OCI-LY1 (cell line): ENCODE measurements around the gene HYAL4.

Experiments
- CTCF ChIP-seq: fragments of 200-600 bp; sonication (generic), shearing (Covaris generic); IDR thresholded peaks from 2 replicates; pipeline ENCODE4 v1.5.1; 2017; ENCODE audit warnings: mild to moderate bottlenecking, antibody characterized with exemption, low read length, moderate library complexity, mixed read lengths
- EZH2 ChIP-seq: fragments of 200-600 bp; sonication (generic), shearing (Covaris generic); IDR thresholded peaks from 2 replicates; pipeline ENCODE4 v1.8.0; 2017; ENCODE audit warnings: borderline replicate concordance, mixed run types, mild to moderate bottlenecking, antibody characterized with exemption, low read length, moderate library complexity, mixed read lengths

- TF ChIP-seq CTCF = no peak
- TF ChIP-seq EZH2 = no peak
Measured at GRCh38 chr7:123802249-123802648, 42.7 kb upstream of the HYAL4 start.
